COLO668 (cell line): ENCODE measurements around the gene MAP7.
"Not testable (repeated sequence)": the region's sequence is repeated elsewhere in the genome, so short reads cannot be mapped to it uniquely, and the experiment has no call there.

Experiments
- DNase-seq: peaks from one replicate; lab custom pipeline; 2025; ENCODE audit not compliant: unreplicated experiment; lab: John Stamatoyannopoulos, UW

The MAP7 gene

DNA sequence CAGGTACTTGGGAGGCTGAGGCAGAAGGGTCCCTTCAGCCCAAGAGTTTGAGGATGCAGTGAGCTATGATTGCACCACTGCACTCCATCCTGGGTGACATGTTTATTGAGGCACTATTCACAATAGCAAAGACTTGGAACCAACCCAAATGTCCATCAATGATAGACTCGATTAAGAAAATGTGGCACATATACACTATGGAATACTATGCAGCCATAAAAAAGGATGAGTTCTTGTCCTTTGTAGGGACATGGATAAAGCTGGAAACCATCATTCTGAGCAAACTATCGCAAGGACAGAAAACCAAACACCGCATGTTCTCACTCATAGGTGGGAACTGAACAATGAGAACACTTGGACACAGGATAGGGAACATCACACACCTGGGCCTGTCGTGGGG lies 149.0 kb downstream of the MAP7 start:
- DNase-seq: not testable (repeated sequence)

DNA sequence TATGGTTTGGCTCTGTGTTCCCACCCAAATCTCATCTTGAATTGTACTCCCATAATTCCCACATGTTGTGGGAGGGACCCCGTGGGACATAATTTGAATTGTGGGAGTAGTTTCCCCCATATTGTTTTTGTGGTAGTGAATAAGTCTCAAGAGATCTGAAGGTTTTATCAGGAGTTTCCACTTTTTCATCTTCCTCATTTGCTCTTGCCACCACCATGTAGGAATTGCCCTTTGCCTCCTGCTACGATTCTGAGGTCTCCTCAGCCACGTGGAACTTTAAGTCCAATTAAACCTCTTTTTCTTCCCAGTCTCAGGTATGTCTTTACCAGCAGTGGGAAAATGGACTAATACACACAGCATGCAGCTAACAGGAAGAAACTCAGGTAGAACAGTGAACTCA lies 151.8 kb downstream of the MAP7 start:
- no peak for DNase-seq

- no peak for DNase-seq
Observed at GRCh38 chr6:136396908-136397307, 153.3 kb downstream of the MAP7 start.

DNA sequence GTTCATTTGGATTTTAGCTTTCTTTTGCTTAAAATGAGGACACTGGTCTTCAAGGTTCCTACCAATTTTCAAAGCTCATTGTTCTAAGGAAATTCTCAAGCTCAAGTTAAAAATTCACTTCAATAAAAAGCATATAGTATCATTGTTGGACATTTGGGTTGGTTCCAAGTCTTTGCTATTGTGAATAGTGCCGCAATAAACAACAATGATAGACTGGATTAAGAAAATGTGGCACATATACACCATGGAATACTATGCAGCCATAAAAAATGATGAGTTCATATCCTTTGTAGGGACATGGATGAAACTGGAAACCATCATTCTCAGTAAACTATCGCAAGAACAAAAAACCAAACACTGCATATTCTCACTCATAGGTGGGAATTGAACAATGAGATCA lies 159.3 kb downstream of the MAP7 start:
- DNase-seq: not testable (repeated sequence)

DNA sequence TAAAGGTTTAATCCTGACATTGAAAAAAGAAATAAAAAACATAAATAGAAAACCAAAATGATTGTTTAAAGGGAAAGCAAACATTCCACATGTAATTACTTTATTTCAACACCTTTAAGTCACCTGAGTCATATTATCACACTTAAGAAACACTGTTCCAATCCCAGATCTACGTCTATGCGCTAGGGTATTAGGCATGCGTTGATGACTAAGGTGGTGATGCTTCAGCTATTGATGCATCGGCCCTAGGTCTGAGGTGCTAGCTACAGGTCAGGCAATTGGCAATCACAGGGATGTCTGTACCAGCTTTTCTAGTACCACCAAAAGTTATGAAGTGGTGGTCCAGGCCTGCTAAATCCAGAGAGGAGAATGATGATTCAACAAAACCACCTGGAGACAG lies 162.9 kb downstream of the MAP7 start:
- no peak for DNase-seq

- DNase-seq: no peak
Observed at GRCh38 chr6:136383268-136383937, 166.8 kb downstream of the MAP7 start.

DNA sequence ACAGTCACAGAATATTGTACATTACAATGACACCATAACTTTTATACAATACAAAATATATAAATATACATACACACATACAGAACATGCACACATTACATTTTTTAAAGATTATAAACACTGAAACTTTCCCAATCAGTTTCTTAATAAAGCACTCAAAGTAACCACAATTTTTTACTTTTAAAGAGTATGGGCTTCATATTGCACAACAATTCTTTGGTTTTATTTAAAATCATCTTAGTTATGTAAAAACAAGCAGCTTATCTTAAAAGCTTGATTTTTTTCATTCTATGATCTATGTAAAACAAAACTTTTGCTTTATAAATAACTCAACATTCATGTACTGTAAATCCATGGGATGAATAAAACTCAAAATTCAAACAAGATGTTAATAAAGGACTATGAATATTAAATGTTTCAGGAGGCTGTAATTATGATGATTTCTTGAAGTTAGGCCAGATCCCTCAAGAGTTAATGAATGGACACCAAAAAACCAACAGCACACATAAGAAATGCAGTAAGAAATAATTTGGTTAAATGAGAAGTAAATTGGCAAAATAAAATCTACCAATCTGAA lies 167.5 kb downstream of the MAP7 start:
- DNase-seq: no peak

DNA sequence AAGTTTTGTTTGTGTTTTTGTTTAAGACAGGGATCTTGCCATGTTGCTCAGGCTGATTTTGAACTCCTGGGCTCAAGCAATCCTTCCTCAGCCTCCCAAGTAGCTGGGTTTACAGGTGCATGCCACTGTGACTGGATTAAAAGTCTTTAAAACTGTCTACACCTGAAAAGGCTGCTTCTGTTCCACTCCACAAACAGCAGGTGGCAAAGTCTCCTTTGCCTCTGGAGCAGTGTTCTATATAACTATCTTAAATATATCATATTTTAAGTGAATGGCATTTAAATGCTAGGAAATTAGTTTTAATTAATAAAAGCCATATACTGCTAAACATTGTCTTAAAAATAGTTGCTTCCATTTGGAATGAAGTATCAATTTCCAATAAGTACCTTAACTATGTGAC lies 171.3 kb downstream of the MAP7 start:
- DNase-seq: no peak

- not testable (repeated sequence) for DNase-seq
Observed at GRCh38 chr6:136375836-136376235, 174.4 kb downstream of the MAP7 start.

GRCh38 chr6:136371959-136372358 lies 178.3 kb downstream of the MAP7 start:
- no peak for DNase-seq

DNA sequence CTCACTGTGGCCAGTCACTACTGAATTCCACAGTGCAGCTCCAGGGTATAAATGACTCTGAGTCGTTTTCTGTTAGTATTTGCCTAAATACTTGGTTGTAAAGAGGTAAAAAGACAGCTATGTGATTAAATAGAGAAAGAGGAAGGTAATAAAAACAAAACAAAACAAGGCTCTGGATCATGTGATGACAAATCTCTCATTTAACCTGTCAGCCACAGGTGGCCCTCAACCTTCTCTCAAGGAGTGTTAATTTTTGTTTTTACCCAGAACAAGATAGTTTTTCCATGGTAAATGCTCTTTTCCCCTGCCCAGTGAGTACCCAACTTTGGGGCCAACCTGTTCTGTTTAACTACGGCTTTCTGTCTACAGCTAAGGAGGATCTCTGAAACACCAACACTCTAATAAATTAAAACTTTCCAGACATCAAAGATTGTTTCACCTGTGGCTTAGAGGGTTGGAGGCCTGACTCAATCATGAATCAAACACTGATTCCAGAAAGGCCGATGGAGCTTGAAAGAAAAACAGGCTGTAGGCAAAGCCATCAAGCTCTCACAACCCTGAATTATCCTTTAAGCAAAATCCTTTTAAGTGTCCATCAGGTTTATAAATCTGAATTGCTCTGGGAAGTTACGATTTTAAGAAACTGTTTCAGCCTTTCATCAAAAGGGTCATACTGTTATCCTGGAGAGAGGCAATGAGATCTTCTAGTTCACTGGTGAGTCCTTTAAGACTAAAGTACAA lies 179.1 kb downstream of the MAP7 start:
- no peak for DNase-seq

- DNase-seq: peak; percentile 22
Observed at GRCh38 chr6:136365776-136366354, 184.4 kb downstream of the MAP7 start.

DNA sequence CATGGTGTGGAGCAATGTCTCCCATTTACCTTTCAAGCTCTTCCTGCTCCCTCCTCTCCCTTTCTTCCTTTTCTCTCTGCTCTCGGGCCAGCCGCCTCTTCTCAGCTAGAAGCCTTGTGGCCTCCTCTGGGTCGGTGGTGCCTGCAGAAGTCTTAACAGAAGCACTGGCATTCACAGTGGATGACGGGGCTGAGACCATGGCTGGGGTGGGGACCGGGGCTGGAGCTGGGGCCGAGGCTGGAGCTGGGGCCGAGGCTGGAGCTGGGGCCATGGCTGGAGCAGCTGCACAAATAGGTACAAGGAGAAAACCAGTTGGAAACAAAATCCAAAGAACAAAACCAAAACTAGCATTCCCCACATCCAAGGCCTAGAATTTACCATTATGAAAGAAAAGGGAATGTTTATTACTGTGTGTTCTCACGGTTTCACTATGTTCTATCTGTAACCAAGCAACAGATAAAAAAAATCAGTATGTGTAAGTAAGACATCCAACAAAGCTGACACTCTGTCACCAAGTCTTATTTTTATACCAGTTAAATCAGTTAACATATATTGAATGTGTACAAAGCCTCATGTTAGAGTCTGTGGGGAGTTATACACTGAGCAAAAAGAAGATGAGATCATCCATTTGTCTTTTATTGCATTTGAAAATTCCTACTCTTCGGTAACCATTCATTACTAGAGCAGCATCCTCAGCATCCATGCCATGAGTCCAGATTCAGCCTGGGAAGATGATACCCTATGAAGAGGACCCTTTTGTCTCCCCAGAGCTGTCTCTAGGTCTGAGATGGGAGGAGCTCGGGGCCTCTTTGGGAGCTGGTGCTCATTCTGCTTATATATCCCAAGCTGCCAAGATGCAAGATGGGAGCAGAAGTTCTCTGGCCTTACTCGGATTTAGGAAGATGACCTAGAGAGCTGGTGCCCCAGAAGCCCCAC lies 187.5 kb downstream of the MAP7 start:
- no peak for DNase-seq

DNA sequence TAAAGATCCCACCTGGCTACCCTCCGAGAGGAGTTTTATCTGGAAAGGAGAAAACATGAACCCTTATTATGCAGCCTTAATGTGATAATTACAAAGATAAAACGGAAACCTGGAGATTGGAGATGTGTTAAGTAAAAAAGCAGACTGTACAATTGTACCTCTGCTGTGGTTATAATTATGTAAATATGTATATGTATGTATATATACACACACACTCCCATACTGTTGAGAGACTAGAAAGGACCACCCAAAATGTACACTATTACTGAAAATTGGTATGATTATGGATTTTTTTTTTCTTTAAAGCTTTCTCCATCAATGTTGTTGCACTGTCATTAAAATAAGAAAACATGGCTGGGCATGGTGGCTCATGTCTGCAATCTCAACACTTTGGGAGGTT lies 188.4 kb downstream of the MAP7 start:
- no peak for DNase-seq

DNA sequence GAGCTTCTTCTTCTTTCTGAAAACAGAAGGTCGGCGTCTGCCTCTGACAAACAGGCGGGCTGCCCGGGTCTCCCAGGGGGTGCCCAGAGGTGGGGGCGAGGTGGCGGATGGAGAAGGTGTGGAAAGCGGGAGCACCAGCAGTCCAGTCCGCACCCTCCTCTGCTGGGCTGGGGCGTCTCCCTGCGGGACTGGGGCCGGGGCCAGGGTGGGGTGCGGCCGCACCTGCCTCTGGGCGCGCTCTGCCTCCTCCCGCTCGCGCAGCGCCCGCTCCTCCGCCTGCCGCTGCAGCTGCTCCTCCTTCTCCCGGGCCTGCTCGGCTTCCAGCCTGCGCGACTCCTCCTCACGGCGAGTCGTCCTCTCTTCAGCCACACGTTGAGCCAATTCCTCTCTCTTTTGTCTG lies 189.4 kb downstream of the MAP7 start:
- DNase-seq: no peak

- DNase-seq: no peak
Observed at GRCh38 chr6:136359851-136360250, 190.4 kb downstream of the MAP7 start.

GRCh38 chr6:136351518-136352110 lies 198.6 kb downstream of the MAP7 start:
- no peak for DNase-seq

- DNase-seq: no peak
Observed at GRCh38 chr6:136350914-136351313, 199.3 kb downstream of the MAP7 start.

- DNase-seq: no peak
Observed at GRCh38 chr6:136347847-136348246, 202.4 kb downstream of the MAP7 start.

DNA sequence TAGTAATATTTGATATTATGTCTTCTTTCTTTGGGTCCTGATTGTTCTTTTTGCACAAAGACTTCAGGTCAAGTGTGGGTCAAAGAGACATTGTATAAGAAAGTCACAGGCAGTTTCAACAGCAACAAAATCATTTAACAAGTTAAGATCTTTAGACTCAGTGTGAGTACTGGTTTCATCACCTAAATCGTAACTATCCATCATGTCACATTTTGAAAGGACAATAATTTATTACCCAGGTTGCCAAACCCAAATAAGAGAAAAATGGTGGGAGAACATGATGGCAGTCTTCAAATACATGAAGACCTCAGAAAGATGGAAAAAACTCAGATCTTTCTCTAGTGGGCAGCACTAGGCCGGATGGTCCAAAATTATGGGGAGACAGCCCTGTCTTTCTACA lies 205.1 kb downstream of the MAP7 start:
- no peak for DNase-seq

DNA sequence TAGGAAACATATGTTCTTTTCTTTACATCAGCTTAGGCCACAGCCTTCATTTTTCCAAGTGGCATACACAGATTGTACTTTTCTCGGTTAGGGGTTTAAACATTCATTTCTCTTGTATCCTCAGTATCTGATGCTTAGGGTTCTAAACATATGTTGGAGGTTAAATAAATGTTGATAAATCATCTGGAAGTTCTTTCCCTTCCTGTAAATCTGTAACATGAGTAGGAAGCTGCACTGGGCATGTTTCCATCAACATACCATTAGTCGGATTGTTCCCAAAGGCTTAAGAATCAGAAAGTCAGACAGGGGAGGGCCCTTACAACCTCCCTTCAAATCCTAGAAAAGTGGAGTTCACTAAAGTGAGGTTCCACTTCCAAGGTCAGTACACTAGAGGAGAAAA lies 205.8 kb downstream of the MAP7 start:
- DNase-seq: no peak
